GM20431 (cell line): Measurements from ENCODE around the gene TCAF1.
"Not testable (repeated sequence)": the region's sequence is repeated elsewhere in the genome, so short reads cannot be mapped to it uniquely, and the experiment has no call there.

Experiments
- in situ Hi-C: fragments of 300-500 bp; cut with MseI, MboI; formaldehyde crosslinking; loops from one replicate; pipeline ENCODE4 v1.15.0; 2020; ENCODE audit warnings: low sequenced_read_pairs; ENCODE audit not compliant: unreplicated experiment

The TCAF1 gene

GRCh38 chr7:143806664-143807071, 95.3 kb downstream of the TCAF1 start:
- in situ Hi-C loops = not testable (repeated sequence)
